CD4-positive, alpha-beta memory T cell (primary cell): ENCODE data around the gene NME7. TPM values are rescaled to one million over a fixed set of nuclear protein-coding genes. Genes with fewer than 3 reads are reported as not detected.
A peak's percentile ranks its signal among the peaks of the same experiment; 100 is the strongest.
"Not testable (repeated sequence)": the region's sequence is repeated elsewhere in the genome, so short reads cannot be mapped to it uniquely, and the experiment has no call there.

Source experiments
- CTCF ChIA-PET: fragments of 350-600 bp; sonication (Branson Sonifier 250); formaldehyde crosslinking; loops from one replicate; lab custom pipeline; 2021; ENCODE audit warnings: inconsistent platforms; ENCODE audit not compliant: partially characterized antibody; lab: Charles Lee
- POLR2A ChIA-PET: fragments of 350-600 bp; sonication (Branson Sonifier 250); formaldehyde crosslinking; loops from one replicate; lab custom pipeline; 2021; ENCODE audit not compliant: partially characterized antibody; lab: Charles Lee
- DNase-seq, 5 donors: peaks; one replicate each; pipeline versions ENCODE4 v3.0.0 to v3.0.0-alpha.2; 2020 to 2022; ENCODE audit warnings: mixed read lengths in 1 of 5
- H3K27ac ChIP-seq: one replicate; pipeline ENCODE4 v1.7.0; 2013; ENCODE audit warnings: low read depth, low read length
- H3K27me3 ChIP-seq: 2 replicates; pipeline ENCODE4 v1.7.0; 2013; ENCODE audit warnings: mild to moderate bottlenecking, low read length, moderate library complexity; ENCODE audit not compliant: insufficient read depth
- H3K36me3 ChIP-seq: 2 replicates; pipeline ENCODE4 v1.7.0; 2013; ENCODE audit warnings: mild to moderate bottlenecking, low read length, moderate library complexity; ENCODE audit not compliant: insufficient read depth
- H3K4me1 ChIP-seq: 2 replicates; pipeline ENCODE4 v1.7.0; 2013; ENCODE audit warnings: mild to moderate bottlenecking, low read length, moderate library complexity; ENCODE audit not compliant: insufficient read depth
- H3K4me3 ChIP-seq, 2 donors: one replicate each; pipeline ENCODE4 v1.7.0; 2013; ENCODE audit warnings: low read length in 2 of 2, mild to moderate bottlenecking in 1 of 2
- H3K9me3 ChIP-seq, 2 donors: one replicate each; pipeline ENCODE4 v1.7.0; 2013; ENCODE audit warnings: low read length in 2 of 2, control low read depth in 1 of 2; ENCODE audit not compliant: control insufficient read depth in 1 of 2
- H3K27ac Mint-ChIP-seq, 7 donors: one replicate each; pipeline ENCODE4 v1.8.0; 2020 to 2021; ENCODE audit warnings: mixed read lengths in 7 of 7, mild to moderate bottlenecking in 6 of 7, inconsistent platforms in 3 of 7, moderate library complexity in 3 of 7
- H3K27me3 Mint-ChIP-seq, 2 donors: one replicate each; pipeline ENCODE4 v1.8.0; 2020 to 2021; ENCODE audit warnings: mixed read lengths in 2 of 2
- H3K36me3 Mint-ChIP-seq, 2 donors: one replicate each; pipeline ENCODE4 v1.8.0; 2020 to 2021; ENCODE audit warnings: mixed read lengths in 2 of 2, inconsistent platforms in 1 of 2, mild to moderate bottlenecking in 1 of 2
- H3K4me1 Mint-ChIP-seq, 4 donors: one replicate each; pipeline ENCODE4 v1.8.0; 2020 to 2021; ENCODE audit warnings: mixed read lengths in 4 of 4, mild to moderate bottlenecking in 1 of 4
- H3K4me3 Mint-ChIP-seq, 8 donors: one replicate each; pipeline ENCODE4 v1.8.0; 2020 to 2021; ENCODE audit warnings: mixed read lengths in 8 of 8, mild to moderate bottlenecking in 7 of 8, moderate library complexity in 6 of 8, inconsistent platforms in 3 of 8
- H3K9me3 Mint-ChIP-seq, 8 donors: one replicate each; pipeline ENCODE4 v1.8.0; 2020 to 2021; ENCODE audit warnings: mixed read lengths in 8 of 8, mild to moderate bottlenecking in 5 of 8, inconsistent platforms in 3 of 8, moderate library complexity in 1 of 8
- intact Hi-C: fragments of 100-400 bp; cut with micrococcal nuclease; formaldehyde crosslinking; loops from one replicate; pipeline ENCODE4 v1.15.1; 2023
- polyA plus RNA-seq, 2 donors: library from polyadenylated mRNA; unstranded; fragments of 300-500 nt; fragmentation: Illumina TruSeq; gene quantifications; one replicate each; pipeline ENCODE4 v1.2.3, GENCODE V29; 2021
- total RNA-seq, 2 experiments: library from RNA; stranded (reverse); gene quantifications; one replicate each; pipeline ENCODE4 v1.2.3, GENCODE V29; 2021

Gene NME7
- total RNA-seq (10 to 100 TPM; 12.0 to 14.3 TPM), polyA plus RNA-seq (10 to 100 TPM; 19.6 to 22.8 TPM)

- no peaks in the 10 kb centered on the region for H3K27me3 Mint-ChIP-seq
- peak within 1 kb of the TSS; percentile 96 for H3K4me3 ChIP-seq
- H3K4me1 ChIP-seq, result peaks cover 44% of the 10 kb centered on the region
- no peaks in the 10 kb centered on the region for H3K9me3 ChIP-seq
- peak within 1 kb of the TSS; percentile 71 for H3K27ac ChIP-seq
- H3K36me3 ChIP-seq, result peaks cover 6% of the 10 kb centered on the region
- peak; percentile 95 to 99 (median 98) for DNase-seq
- intact Hi-C loops, result loop anchor here (1.0 to 10.0 kb wide), 12 partner anchors 118 to 1653 kb away; partner anchors contain the start of genes ATP1B1, DCAF6, KIFAP3 and SCYL3
- peak within 1 kb of the TSS in 3 of 8 donors; percentile 16 to 51 (median 24) for H3K4me3 Mint-ChIP-seq
- H3K36me3 Mint-ChIP-seq, result peaks cover 21 to 23% of the 10 kb centered on the region in 2 donors
- H3K4me1 Mint-ChIP-seq, result peaks cover 22 to 30% (median 23%) of the 10 kb centered on the region in 4 donors
- peaks cover 0 to 5% (median 0%) of the 10 kb centered on the region in 8 donors for H3K9me3 Mint-ChIP-seq
- ChIA-PET POLR2A (interaction anchor here (0.8 to 2.0 kb wide), 18 partner anchors 8 to 1432 kb away, joined by 3 to 12 read pairs (median 4); partner anchors contain the start of genes KIFAP3, METTL18, SFT2D2 and SLC19A2), CTCF (interaction anchor here (0.8 to 2.0 kb wide), 6 partner anchors 19 to 1432 kb away, joined by 3 to 10 read pairs (median 5); partner anchors contain the start of gene DCAF6)
- no peaks in the 10 kb centered on the region for H3K27me3 ChIP-seq
- peak within 1 kb of the TSS in 3 of 7 donors; percentile 25 to 54 (median 33) for H3K27ac Mint-ChIP-seq
These were observed at the start of gene NME7, which contains the start of gene BLZF1 for GRCh38 chr1:169367686-169368405. Gene NME7, minus strand, starts transcription at chr1:169367797. Its CDS starts 87 bp downstream, at chr1:169367710. Gene BLZF1, plus strand, starts transcription at chr1:169368195. Its CDS starts 1,328 bp downstream, at chr1:169369523.

- Mint-ChIP-seq H3K9me3 (peaks cover 4 to 36% (median 30%) of the 10 kb centered on the region in 8 donors), H3K4me1 (no peaks in the 10 kb centered on the region), H3K36me3 (no peaks in the 10 kb centered on the region), H3K27me3 (peaks cover 0 to 7% of the 10 kb centered on the region in 2 donors), H3K27ac (no peak overlapping the region), H3K4me3 (no peak overlapping the region)
- Histone ChIP-seq H3K4me3 (no peak overlapping the region), H3K4me1 (no peaks in the 10 kb centered on the region), H3K27me3 (no peaks in the 10 kb centered on the region), H3K36me3 (no peaks in the 10 kb centered on the region), H3K9me3 (no peaks in the 10 kb centered on the region), H3K27ac (no peak overlapping the region)
- CTCF ChIA-PET, result no interaction called here
- DNase-seq, result no peak
- intact Hi-C loops, result no loop called here
- POLR2A ChIA-PET, result no interaction called here
These were observed 47.4 kb upstream of the NME7 start for GRCh38 chr1:169414952-169415351.

- POLR2A ChIA-PET, H3K4me3 ChIP-seq, H3K36me3 ChIP-seq, H3K27me3 Mint-ChIP-seq, CTCF ChIA-PET, H3K27ac ChIP-seq, H3K36me3 Mint-ChIP-seq, H3K27me3 ChIP-seq, intact Hi-C loops, H3K9me3 ChIP-seq, H3K4me3 Mint-ChIP-seq, DNase-seq, H3K4me1 ChIP-seq, H3K4me1 Mint-ChIP-seq: not testable (repeated sequence)
- Mint-ChIP-seq H3K9me3 (peaks cover 2 to 95% (median 71%) of the 10 kb centered on the region in 8 donors), H3K27ac (peak overlapping the region in 1 of 7 donors; percentile 50)
These were observed 40.7 kb upstream of the NME7 start for GRCh38 chr1:169408340-169408739.

GRCh38 chr1:169402578-169402977 lies 35.0 kb upstream of the NME7 start:
- H3K4me1 ChIP-seq, intact Hi-C loops, H3K4me1 Mint-ChIP-seq, H3K4me3 ChIP-seq, H3K27me3 Mint-ChIP-seq, DNase-seq, H3K27me3 ChIP-seq, H3K27ac Mint-ChIP-seq, POLR2A ChIA-PET, H3K36me3 ChIP-seq, H3K4me3 Mint-ChIP-seq, H3K9me3 ChIP-seq, H3K27ac ChIP-seq, CTCF ChIA-PET: not testable (repeated sequence)
- Mint-ChIP-seq H3K36me3 (peaks cover 5 to 21% of the 10 kb centered on the region in 2 donors), H3K9me3 (peaks cover 0 to 78% (median 64%) of the 10 kb centered on the region in 8 donors)

GRCh38 chr1:169395955-169396354 lies 28.4 kb upstream of the NME7 start:
- H3K27me3 ChIP-seq, result no peaks in the 10 kb centered on the region
- no peak overlapping the region for H3K4me3 Mint-ChIP-seq

GRCh38 chr1:169392406-169392805 lies 24.8 kb upstream of the NME7 start:
- Histone ChIP-seq H3K27me3 (no peaks in the 10 kb centered on the region), H3K36me3 (peaks cover 12% of the 10 kb centered on the region), H3K27ac (no peak overlapping the region), H3K4me3 (no peak overlapping the region), H3K4me1 (no peaks in the 10 kb centered on the region), H3K9me3 (no peaks in the 10 kb centered on the region)
- H3K4me1 Mint-ChIP-seq, result no peaks in the 10 kb centered on the region
- CTCF ChIA-PET, result no interaction called here
- no peak overlapping the region for H3K27ac Mint-ChIP-seq
- POLR2A ChIA-PET, result no interaction called here
- H3K27me3 Mint-ChIP-seq, result no peaks in the 10 kb centered on the region
- DNase-seq, result no peak
- no peaks in the 10 kb centered on the region for H3K9me3 Mint-ChIP-seq
- peaks cover 62 to 71% of the 10 kb centered on the region in 2 donors for H3K36me3 Mint-ChIP-seq
- intact Hi-C loops, result no loop called here
- H3K4me3 Mint-ChIP-seq, result no peak overlapping the region

More at GRCh38 chr1:169395955-169396354, 28.4 kb upstream of the NME7 start:
- Histone ChIP-seq H3K4me3 (no peak overlapping the region), H3K36me3 (peaks cover 6% of the 10 kb centered on the region), H3K27ac (no peak overlapping the region), H3K9me3 (no peaks in the 10 kb centered on the region), H3K4me1 (no peaks in the 10 kb centered on the region)
- CTCF ChIA-PET, result no interaction called here
- DNase-seq, result no peak
- H3K4me1 Mint-ChIP-seq, result no peaks in the 10 kb centered on the region
- intact Hi-C loops, result no loop called here
- H3K36me3 Mint-ChIP-seq, result peaks cover 44 to 57% of the 10 kb centered on the region in 2 donors
- peaks cover 0 to 20% (median 11%) of the 10 kb centered on the region in 8 donors for H3K9me3 Mint-ChIP-seq
- POLR2A ChIA-PET, result no interaction called here
- no peaks in the 10 kb centered on the region for H3K27me3 Mint-ChIP-seq
- H3K27ac Mint-ChIP-seq, result no peak overlapping the region

GRCh38 chr1:169390303-169390702 lies 22.7 kb upstream of the NME7 start:
- H3K27me3 ChIP-seq, result no peaks in the 10 kb centered on the region
- Mint-ChIP-seq H3K4me3 (no peak overlapping the region), H3K4me1 (no peaks in the 10 kb centered on the region), H3K27ac (no peak overlapping the region), H3K36me3 (peaks cover 68 to 71% of the 10 kb centered on the region in 2 donors), H3K27me3 (no peaks in the 10 kb centered on the region), H3K9me3 (no peaks in the 10 kb centered on the region)
- H3K4me1 ChIP-seq, result no peaks in the 10 kb centered on the region
- no peaks in the 10 kb centered on the region for H3K9me3 ChIP-seq
- intact Hi-C loops, result no loop called here
- no peak overlapping the region for H3K4me3 ChIP-seq
- no peak for DNase-seq
- POLR2A ChIA-PET, result no interaction called here
- peaks cover 17% of the 10 kb centered on the region for H3K36me3 ChIP-seq
- H3K27ac ChIP-seq, result no peak overlapping the region
- CTCF ChIA-PET, result no interaction called here
